ENCODE measurements around the gene IFITM5.

The IFITM5 gene

DNA sequence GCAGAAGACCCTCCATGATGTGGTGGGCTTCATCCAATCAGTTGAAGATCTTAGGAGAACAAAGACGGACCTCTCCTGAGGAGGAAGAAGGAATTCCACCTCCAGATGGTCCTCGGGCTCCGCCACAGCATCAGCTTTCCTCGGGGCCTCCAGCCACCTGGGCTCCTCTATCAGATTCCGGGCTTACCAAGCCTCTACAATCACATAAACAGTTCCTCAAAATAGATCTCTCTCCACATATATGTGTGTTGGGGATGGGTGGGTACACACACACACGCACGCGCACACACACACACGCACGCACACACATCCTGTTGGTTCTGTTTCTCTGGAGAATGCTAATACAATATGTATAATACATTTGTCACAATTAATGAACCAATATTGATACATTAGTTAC, 39.9 kb downstream of the IFITM5 start:
- TF ChIP-seq, protein P1, sequence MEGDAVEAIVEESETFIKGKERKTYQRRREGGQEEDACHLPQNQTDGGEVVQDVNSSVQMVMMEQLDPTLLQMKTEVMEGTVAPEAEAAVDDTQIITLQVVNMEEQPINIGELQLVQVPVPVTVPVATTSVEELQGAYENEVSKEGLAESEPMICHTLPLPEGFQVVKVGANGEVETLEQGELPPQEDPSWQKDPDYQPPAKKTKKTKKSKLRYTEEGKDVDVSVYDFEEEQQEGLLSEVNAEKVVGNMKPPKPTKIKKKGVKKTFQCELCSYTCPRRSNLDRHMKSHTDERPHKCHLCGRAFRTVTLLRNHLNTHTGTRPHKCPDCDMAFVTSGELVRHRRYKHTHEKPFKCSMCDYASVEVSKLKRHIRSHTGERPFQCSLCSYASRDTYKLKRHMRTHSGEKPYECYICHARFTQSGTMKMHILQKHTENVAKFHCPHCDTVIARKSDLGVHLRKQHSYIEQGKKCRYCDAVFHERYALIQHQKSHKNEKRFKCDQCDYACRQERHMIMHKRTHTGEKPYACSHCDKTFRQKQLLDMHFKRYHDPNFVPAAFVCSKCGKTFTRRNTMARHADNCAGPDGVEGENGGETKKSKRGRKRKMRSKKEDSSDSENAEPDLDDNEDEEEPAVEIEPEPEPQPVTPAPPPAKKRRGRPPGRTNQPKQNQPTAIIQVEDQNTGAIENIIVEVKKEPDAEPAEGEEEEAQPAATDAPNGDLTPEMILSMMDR (IDR thresholded peaks at IDR 0.05; ENCODE audit: low read depth, low read length, poor library complexity, severe bottlenecking), result no peak
- TF ChIP-seq EZH2phosphoT487 (IDR thresholded peaks at IDR 0.05; ENCODE audit: borderline replicate concordance, low read length), result no peak
- H3K79me2 ChIP-seq (ENCODE audit: control insufficient read depth, low read length), result no peaks in the 10 kb centered on the region
- H3K9me2 ChIP-seq (replicated peaks; ENCODE audit: control insufficient read depth, low read length), result no peaks in the 10 kb centered on the region
- H4K20me1 ChIP-seq (ENCODE audit: control insufficient read depth, insufficient read depth, low read depth, low read length), result no peaks in the 10 kb centered on the region
- no peaks in the 10 kb centered on the region for H3K9me3 ChIP-seq (ENCODE audit: control insufficient read depth, insufficient read depth, low read length)
- H3F3A ChIP-seq (ENCODE audit: control insufficient read depth, insufficient read depth), result peaks cover 11% of the 10 kb centered on the region
- H3K4me3 ChIP-seq (ENCODE audit: low read length), result no peak overlapping the region
- H3K27ac ChIP-seq (ENCODE audit: low read depth, low read length), result no peak overlapping the region
- no peak overlapping the region for H3K4me2 ChIP-seq (ENCODE audit: low read length)
- no peaks in the 10 kb centered on the region for H3K36me3 ChIP-seq (ENCODE audit: control insufficient read depth, low read length)
- no peaks in the 10 kb centered on the region for H3K27me3 ChIP-seq (ENCODE audit: control insufficient read depth, low read length)
- peaks cover 45% of the 10 kb centered on the region for H3K4me1 ChIP-seq (ENCODE audit: control insufficient read depth, low read length)

DNA sequence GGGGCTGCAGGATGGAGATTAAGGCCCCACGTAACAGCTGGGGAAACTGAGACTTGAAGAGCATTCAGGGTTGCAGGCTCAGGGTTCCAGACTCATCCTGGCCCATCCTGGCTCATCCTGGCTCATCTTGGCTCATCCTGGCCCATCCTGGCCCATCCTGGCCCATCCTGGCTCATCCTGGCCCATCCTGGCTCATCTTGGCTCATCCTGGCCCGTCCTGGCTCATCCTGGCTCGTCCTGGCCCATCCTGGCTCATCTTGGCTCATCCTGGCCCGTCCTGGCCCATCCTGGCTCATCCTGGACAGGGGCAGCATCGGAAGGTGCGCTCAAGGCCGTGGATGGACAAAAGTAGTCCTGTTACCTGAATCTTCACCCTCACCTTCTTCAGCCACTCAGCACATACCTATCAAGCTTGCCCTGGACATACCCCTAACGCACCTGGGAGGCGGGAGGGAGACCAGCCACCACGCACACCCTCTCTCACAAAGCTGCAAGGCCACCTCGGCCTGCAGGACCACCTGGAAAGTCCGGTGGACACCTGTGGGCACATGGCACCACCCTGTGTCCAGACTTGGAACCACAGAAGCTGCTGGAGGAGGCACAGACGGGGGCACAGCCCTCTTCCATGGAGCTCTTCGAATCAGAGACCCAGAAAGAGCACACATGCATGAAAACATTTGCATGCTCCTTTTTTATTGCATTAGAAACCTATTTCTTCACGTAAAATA, 41.4 kb downstream of the IFITM5 start:
- Histone ChIP-seq H3K36me3 (ENCODE audit: control insufficient read depth, low read length) (peaks cover 9% of the 10 kb centered on the region), H3K9me3 (ENCODE audit: control insufficient read depth, insufficient read depth, low read length) (no peaks in the 10 kb centered on the region), H3F3A (ENCODE audit: control insufficient read depth, insufficient read depth) (peaks cover 7% of the 10 kb centered on the region), H3K27ac (ENCODE audit: low read depth, low read length) (no peak overlapping the region), H3K4me1 (ENCODE audit: control insufficient read depth, low read length) (peaks cover 45% of the 10 kb centered on the region), H3K4me2 (ENCODE audit: low read length) (peak overlapping the region; percentile 15), H3K9me2 (replicated peaks; ENCODE audit: control insufficient read depth, low read length) (no peaks in the 10 kb centered on the region), H3K27me3 (ENCODE audit: control insufficient read depth, low read length) (no peaks in the 10 kb centered on the region), H4K20me1 (ENCODE audit: control insufficient read depth, insufficient read depth, low read depth, low read length) (no peaks in the 10 kb centered on the region), H3K4me3 (ENCODE audit: low read length) (no peak overlapping the region), H3K79me2 (ENCODE audit: control insufficient read depth, low read length) (no peaks in the 10 kb centered on the region)
- TF ChIP-seq EZH2phosphoT487 (IDR thresholded peaks at IDR 0.05; ENCODE audit: borderline replicate concordance, low read length), result no peak
- TF ChIP-seq, protein P1 (IDR thresholded peaks at IDR 0.05; ENCODE audit: low read depth, low read length, poor library complexity, severe bottlenecking), result peak; percentile 44

DNA sequence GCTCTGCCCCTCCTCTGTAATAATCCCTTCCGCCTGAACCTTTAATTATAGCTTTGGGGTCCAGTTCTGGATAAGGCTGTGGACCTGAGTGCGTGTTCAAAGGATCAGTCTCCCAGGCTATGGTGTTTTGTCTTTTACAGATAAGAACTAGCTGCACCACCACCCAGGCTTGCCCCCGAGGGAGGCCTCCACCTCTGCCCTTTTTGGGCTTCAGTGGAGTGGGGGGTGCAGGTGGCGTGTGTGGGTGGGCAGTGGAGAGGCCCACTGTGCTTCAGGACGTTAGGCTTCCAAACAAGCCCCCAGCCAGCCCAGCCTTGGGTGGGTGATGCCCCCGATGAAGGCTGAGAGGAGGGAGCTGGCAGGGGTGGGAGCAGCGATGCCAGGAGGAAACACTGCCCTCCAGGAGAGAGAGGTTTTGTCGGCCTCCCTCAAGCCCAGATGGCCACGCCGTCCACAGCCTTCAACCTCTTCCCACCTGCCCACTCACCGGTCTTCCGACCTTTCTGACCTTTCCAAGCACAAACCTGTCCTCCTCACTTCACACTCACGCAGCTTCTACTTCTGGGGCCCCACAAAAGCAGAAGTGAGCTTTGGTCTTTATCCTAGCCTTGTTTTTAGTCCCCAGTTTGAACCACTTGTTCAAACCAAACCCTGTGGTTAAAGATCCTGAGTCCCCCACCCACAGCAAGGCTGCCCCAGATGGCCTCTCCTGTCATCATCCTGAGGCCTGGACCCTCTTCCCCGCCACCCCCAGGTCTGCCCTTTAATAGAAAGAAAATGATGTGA, 42.2 kb downstream of the IFITM5 start:
- no peak overlapping the region for H3K27ac ChIP-seq (ENCODE audit: low read depth, low read length)
- H3K9me3 ChIP-seq (ENCODE audit: control insufficient read depth, insufficient read depth, low read length), result no peaks in the 10 kb centered on the region
- no peak for TF ChIP-seq EZH2phosphoT487 (IDR thresholded peaks at IDR 0.05; ENCODE audit: borderline replicate concordance, low read length)
- TF ChIP-seq, protein P1 (IDR thresholded peaks at IDR 0.05; ENCODE audit: low read depth, low read length, poor library complexity, severe bottlenecking), result no peak
- H3K36me3 ChIP-seq (ENCODE audit: control insufficient read depth, low read length), result peaks cover 16% of the 10 kb centered on the region
- no peaks in the 10 kb centered on the region for H3K27me3 ChIP-seq (ENCODE audit: control insufficient read depth, low read length)
- peaks cover 40% of the 10 kb centered on the region for H3K4me1 ChIP-seq (ENCODE audit: control insufficient read depth, low read length)
- H4K20me1 ChIP-seq (ENCODE audit: control insufficient read depth, insufficient read depth, low read depth, low read length), result no peaks in the 10 kb centered on the region
- H3F3A ChIP-seq (ENCODE audit: control insufficient read depth, insufficient read depth), result peaks cover 7% of the 10 kb centered on the region
- H3K79me2 ChIP-seq (ENCODE audit: control insufficient read depth, low read length), result no peaks in the 10 kb centered on the region
- no peaks in the 10 kb centered on the region for H3K9me2 ChIP-seq (replicated peaks; ENCODE audit: control insufficient read depth, low read length)
- peak overlapping the region; percentile 15 for H3K4me2 ChIP-seq (ENCODE audit: low read length)
- H3K4me3 ChIP-seq (ENCODE audit: low read length), result no peak overlapping the region

Measured in DOHH2 (cell line).